ENCODE data around the gene MED10. TPM values are rescaled to one million over a fixed set of nuclear protein-coding genes. Genes with fewer than 3 reads are reported as not detected.

MED10 gene
- total RNA-seq, 1 donor from 2014 or later = 38.3 TPM

DNA sequence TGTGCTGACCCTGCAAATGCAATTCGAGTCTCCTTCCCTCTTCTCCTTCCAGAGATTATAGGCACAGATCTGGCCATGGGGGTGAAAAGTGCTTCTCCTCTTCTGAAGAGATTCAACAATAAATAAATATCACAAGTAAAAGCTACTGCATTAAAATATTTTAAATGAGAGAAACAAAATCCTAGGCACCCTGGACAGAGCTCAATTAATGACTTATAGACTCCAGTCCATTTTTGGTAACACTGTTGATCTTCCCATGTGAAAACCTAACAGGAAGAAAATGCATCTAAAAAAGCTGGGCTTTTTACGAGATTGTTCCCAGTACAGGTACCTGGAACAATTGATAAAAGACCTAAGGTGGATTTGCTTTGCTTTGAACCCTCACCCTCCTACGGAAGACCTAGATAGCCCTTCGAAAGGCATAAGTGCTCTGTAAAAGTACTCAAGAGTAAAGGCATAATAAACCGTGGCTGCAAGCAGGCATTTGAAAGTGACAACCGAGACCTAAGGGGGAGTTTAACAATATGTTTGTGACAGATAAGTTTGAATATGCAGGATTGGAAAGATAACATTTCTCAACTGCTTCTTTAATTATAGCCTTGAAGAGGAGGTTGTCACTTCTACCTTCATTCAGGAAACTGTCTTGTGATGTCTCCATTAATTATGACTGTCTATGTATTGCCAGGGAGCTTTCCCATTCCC lies 29.4 kb upstream of the MED10 start:
- no peak overlapping the region for H3K4me3 ChIP-seq (ENCODE audit: low read depth, low read length)
- no peak for DNase-seq (ENCODE audit: low read depth)

DNA sequence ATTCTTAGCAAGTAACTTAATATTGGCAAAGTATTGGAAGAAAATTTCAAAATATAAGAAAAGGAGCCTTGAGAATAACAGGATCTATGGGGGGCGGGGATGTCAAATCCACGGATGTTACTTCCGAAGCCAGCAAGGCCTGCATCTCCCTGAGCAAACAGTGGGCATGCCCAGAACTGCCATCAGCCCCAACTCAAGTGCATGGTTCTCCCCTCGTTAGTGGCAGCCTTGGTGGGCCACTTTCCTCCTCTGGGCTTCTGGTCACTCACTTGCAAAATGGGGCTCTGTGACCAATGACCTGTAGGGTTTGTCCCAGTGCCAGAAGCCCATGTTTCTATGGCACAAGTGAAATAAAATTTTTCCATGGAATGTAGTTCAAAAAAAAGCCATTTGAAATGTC lies 27.2 kb upstream of the MED10 start:
- no peak overlapping the region for H3K4me3 ChIP-seq (ENCODE audit: low read depth, low read length)
- TF ChIP-seq, protein P1, sequence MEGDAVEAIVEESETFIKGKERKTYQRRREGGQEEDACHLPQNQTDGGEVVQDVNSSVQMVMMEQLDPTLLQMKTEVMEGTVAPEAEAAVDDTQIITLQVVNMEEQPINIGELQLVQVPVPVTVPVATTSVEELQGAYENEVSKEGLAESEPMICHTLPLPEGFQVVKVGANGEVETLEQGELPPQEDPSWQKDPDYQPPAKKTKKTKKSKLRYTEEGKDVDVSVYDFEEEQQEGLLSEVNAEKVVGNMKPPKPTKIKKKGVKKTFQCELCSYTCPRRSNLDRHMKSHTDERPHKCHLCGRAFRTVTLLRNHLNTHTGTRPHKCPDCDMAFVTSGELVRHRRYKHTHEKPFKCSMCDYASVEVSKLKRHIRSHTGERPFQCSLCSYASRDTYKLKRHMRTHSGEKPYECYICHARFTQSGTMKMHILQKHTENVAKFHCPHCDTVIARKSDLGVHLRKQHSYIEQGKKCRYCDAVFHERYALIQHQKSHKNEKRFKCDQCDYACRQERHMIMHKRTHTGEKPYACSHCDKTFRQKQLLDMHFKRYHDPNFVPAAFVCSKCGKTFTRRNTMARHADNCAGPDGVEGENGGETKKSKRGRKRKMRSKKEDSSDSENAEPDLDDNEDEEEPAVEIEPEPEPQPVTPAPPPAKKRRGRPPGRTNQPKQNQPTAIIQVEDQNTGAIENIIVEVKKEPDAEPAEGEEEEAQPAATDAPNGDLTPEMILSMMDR (conservative IDR thresholded peaks at IDR 0.05; ENCODE audit: low read depth, low read length) = no peak
- DNase-seq (ENCODE audit: low read depth) = no peak

More for the DNA sequence above, 29.4 kb upstream of the MED10 start:
- TF ChIP-seq, protein P1 (conservative IDR thresholded peaks at IDR 0.05; ENCODE audit: low read depth, low read length) = no peak

DNA sequence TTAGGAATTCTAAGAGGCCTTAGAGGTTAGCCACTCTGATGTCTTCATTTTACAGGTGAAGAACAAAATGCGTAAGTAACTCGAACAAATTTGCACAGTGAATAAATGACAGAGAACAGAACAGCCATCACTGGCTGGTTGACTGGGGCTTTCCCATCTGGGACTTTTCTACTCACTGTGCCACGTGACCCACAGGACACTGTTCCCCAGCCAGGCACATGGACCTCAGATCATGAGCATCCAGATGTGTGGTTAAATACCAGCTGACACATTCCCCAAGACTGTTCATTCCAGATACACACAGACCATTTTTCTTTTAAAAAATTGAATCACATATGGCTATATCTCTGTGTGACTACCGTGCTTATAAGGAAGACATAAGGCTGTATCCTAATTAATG lies 25.8 kb upstream of the MED10 start:
- no peak for DNase-seq (ENCODE audit: low read depth)
- no peak overlapping the region for H3K4me3 ChIP-seq (ENCODE audit: low read depth, low read length)
- TF ChIP-seq, protein P1 (conservative IDR thresholded peaks at IDR 0.05; ENCODE audit: low read depth, low read length) = no peak

DNA sequence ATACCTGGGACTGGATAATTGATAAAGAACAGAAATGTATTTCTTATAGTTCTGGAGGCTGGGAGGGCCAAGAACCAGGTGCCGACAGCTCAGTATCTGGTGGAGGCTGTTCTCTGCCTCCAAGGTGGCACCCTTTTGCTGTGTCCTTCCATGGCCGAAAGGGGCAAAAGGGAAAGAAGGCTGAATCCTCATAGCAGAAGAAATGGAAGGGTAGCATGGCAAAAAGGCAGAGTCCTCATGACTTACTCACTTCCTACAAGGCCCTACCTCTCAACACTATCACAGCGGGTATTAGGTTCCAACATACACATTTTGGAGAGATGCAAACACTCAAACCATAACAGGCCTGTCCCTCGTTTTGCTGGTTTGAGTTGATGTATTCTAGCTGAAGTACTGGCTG lies 25.1 kb upstream of the MED10 start:
- DNase-seq (ENCODE audit: low read depth) = no peak
- TF ChIP-seq, protein P1 (conservative IDR thresholded peaks at IDR 0.05; ENCODE audit: low read depth, low read length) = no peak
- no peak overlapping the region for H3K4me3 ChIP-seq (ENCODE audit: low read depth, low read length)

DNA sequence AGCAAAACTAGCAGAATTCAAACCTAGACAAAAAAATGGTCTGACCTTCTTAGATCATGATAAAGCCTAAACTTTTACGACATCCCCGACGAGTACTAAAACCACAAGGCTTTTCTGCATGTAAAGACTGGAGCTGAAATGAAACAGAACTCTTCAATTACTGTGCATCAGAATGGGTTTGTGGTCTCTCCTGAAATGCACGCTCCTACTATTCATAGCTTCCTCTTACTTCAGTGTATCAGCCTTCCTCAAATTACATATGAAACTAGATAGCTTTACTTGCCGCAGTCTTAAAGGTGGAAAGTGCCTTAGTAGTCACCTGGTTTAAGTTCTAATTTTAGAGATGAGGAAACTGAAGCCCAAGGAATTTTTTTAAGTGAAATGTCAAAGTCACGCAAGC lies 24.6 kb upstream of the MED10 start:
- TF ChIP-seq, protein P1 (conservative IDR thresholded peaks at IDR 0.05; ENCODE audit: low read depth, low read length) = no peak
- no peak overlapping the region for H3K4me3 ChIP-seq (ENCODE audit: low read depth, low read length)
- DNase-seq (ENCODE audit: low read depth) = no peak

DNA sequence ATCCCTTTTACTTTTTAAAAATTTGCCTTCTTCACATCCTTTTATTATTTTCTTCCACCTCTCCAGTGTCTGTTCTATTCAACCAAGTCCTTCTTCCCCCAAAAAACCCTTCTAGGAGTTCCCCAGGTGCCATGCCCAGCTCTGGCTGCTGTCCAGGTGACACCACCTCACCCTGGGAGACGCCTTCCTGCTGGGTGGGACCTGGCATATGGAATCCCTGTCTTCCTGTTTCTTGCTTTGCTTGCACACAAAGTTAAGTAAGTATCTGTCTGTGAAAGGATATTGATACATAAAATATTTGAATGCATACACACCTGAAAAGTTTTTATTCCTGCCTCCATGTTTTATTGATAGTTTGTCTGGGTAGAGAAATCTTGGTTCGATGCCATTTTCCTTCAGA lies 23.1 kb upstream of the MED10 start:
- DNase-seq (ENCODE audit: low read depth) = no peak

More for the DNA sequence above, 23.1 kb upstream of the MED10 start:
- TF ChIP-seq, protein P1 (conservative IDR thresholded peaks at IDR 0.05; ENCODE audit: low read depth, low read length) = no peak
- no peak overlapping the region for H3K4me3 ChIP-seq (ENCODE audit: low read depth, low read length)

Measured in epithelial cell of proximal tubule (primary cell).